ENCODE results near the gene CPNE8.

- TF ChIP-seq CTCF (IDR thresholded peaks at IDR 0.05) (no peak), TP53 (CRISPR knock-in tag; IDR thresholded peaks at IDR 0.05) (no peak), EHMT2 (IDR thresholded peaks at IDR 0.05; ENCODE audit: low read depth) (no peak), FOSL2 (IDR thresholded peaks at IDR 0.05) (no peak), FOSL2 (CRISPR knock-in tag; IDR thresholded peaks at IDR 0.05) (no peak), NR3C1 (IDR thresholded peaks at IDR 0.05) (no peak), ZFP36 (IDR thresholded peaks at IDR 0.05; ENCODE audit: borderline replicate concordance, partially characterized antibody) (no peak), HDAC2 (IDR thresholded peaks at IDR 0.05) (no peak), MAX (IDR thresholded peaks at IDR 0.05) (no peak), POLR2A (IDR thresholded peaks at IDR 0.05; ENCODE audit: low read length) (no peak), CEBPB (IDR thresholded peaks at IDR 0.05) (no peak), ELK1 (IDR thresholded peaks at IDR 0.05; ENCODE audit: low read depth, low read length) (no peak), EP300 (IDR thresholded peaks at IDR 0.05) (no peak), RAD21 (conservative IDR thresholded peaks at IDR 0.05 in 1 of 2, IDR thresholded peaks at IDR 0.05 in 1 of 2) (no peak), BHLHE40 (IDR thresholded peaks at IDR 0.05; ENCODE audit: low read depth, low read length) (no peak)
Observed at GRCh38 chr12:38648813-38649212, 256.6 kb downstream of the CPNE8 start.
